Dedifferentiated amniotic fluid mesenchymal stem cell (primary cell): Measurements from ENCODE around the gene MORN5.

ENCODE experiments used
- DNase-seq: peaks from one replicate; pipeline ENCODE4 v3.0.0-alpha.2; 2016; ENCODE audit errors: extremely low spot score

MORN5 gene

DNA sequence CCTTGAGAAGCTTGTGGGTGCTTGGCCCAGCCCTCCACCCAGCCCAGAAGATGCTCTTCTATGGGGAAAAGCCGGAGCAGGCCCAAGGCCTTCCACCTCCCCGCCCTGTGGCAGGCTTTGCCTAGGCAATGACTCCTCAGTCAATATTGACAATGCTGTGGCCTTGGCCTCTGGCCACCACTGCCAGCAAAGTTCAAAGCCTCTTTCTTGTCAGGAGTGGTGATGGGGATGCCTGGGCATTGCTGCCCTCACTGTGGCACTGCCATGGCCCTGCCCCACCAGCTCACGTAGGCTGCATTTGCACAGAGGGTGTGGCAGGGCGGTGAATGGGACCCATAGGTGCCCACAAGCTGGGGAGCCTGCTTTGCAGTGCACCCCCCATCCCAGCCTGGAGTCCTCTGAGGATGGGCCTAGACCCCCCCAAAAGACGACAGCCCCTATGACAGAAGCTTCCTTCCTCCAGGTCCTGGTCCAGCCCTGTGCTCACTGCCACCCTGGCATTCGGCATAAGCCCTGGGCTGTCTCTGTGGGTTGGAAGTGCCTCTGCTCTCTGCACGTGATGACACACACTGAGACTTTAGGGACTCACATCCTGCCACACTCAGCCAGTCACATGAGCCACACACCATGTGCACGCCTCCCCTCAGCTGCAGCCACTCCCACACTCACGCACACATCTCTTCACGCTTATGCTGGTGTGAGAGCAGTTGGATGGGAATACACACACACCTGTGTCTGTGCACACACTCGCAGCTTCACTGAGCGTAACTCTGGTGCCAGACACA is 31.1 kb downstream of the MORN5 start:
- DNase-seq, result no peak

DNA sequence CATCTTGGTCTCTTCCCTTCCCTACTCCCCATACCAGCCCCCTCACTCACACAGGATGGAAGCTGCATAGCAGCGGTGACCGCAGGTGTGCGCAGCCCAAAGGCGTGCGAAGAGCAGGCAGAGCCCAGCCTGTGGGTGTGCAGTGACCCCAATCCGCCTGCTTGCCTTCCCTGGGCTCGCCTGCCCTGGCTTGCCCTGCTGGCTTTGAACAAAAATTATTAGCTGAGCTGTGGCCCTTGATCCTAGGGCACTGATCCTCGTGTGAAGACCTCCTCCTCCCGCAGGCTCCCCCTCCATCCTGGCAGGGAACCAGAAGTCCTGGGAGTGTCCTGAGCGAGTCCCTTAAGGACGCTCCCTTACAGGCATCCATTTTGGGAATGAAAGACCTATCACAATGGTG is 31.9 kb downstream of the MORN5 start:
- DNase-seq, result no peak

DNA sequence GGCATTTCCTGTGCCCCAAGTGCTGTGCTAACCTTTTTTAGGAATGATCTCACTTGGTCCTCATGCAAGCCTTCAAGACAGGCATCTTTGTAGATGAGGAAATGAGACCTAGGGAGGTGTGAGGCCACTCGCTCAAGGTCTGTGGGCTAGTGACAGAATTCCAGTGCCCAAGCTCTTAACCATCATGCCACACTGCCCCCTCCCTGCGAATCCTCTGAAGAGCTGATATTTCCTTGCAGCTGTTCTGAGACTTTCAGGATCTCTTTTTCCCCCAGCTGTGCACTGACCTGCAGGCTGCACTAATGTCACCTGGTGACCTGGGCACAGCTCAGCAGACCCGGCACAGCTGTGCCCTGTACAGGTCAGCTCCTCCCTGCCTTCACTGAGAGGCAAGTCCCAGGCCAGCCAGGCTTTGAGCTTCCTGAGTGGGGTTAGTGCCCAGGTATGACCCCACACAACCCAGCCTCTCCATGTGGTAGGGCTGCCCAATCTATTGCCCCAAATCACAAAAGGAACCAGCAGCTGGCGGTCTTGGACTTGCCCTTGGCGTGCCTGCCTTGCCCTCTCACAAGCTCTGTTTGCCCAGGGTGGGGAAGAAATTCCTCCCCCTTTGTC is 32.7 kb downstream of the MORN5 start:
- DNase-seq, result no peak

DNA sequence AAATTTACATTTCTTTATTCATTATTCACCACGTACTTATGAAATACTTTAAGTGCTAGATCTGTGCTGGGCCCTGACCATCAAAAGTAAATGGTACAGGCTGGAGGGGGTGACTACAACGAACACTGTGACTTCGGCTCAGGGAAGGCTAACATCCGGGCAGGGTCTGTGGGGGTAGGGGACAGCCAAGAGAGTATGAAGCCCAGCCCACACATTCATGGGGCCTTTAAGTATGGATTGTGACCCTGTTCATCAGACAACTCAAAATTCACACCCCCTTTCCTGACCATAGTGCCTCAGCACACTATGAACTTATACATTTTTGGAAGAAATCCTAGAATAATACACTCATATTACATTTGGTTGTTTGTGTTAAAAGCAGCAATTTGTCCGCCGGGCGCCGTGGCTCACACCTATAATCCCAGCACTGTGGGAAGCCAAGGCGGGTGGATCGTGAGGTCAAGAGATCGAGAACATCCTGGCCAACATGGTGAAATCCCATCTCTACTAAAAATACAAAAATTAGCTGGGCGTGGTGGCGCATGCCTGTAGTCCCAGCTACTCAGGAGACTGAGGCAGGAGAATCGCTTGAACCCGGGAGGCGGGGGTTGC is 33.3 kb downstream of the MORN5 start:
- no peak for DNase-seq

DNA sequence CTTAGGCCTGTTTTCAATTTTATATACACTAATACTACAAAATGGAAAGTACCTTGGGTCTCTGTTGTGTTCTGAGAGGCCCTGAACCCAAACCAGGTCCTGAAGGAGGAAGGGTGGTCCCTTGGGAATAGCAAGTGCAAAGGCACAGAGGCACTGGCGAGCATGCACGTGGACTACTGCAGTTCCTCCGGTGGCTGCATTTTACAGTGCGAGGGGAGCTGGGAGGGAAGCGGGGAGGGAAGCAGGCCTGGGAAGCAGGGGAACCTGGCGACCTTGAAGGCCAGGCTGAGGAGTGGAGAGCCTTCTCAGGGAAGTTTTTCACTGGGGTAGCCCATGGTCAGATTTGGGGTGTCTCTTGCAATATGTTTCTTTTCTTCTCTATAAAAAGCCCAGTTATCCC is 33.9 kb downstream of the MORN5 start:
- DNase-seq, result no peak

DNA sequence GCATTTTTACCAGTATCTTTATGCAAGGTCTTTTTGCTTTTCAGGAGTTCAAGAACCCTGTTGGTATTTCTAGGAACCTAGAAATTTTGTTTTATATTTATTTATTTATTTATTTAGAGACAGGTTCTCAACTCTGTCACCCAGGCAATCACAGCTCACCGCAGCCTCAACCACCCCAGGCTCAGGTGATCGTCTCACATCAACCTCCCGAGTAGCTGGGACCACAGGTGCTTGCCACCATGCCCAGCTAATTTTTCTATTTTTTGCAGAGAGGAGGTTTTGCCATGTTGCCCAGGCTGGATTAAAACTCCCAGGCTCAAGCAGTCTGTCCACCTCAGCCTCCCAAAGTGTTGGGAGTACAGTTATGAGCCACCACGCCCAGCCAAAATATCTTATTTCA is 36.2 kb downstream of the MORN5 start:
- DNase-seq, result no peak

DNA sequence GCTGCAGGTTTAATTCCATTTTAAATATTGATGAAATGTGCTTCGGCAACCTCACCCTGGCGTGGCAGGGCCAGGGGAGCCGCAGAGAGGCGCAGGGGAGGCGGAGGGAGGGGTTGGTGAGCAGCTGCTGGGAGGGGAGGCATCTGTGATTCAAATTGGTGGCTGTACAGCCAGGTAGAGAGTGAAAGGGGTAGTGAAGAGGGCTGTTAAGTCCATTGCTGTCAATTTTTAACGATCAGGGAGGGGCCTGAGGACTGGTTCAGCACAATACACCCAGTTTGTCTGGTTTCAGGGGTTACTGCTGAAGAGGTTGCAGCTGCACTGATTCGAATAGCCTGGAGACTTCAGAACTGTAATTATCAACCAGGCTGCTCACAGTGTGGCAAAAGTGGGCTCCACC is 37.7 kb downstream of the MORN5 start:
- DNase-seq, result no peak

DNA sequence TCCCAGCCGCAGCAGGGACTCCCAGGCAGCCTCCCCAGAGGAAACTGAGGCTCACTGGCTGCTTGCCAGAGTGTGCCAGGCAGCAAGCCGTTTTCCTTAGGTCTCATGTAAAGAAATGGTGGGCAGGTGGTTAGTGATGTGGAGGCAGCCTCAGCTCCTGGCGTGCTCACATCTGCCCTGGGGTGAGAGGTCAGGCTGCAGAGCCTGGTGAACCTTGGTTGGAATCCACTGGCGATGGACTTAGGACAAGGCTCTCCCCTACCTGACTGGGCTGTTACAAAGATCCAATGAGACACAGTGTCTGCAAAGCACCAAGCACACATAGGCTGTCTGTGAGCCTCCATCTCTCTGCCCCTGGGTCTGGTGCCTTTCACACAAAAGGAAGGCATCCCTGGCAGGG is 38.2 kb downstream of the MORN5 start:
- no peak for DNase-seq

DNA sequence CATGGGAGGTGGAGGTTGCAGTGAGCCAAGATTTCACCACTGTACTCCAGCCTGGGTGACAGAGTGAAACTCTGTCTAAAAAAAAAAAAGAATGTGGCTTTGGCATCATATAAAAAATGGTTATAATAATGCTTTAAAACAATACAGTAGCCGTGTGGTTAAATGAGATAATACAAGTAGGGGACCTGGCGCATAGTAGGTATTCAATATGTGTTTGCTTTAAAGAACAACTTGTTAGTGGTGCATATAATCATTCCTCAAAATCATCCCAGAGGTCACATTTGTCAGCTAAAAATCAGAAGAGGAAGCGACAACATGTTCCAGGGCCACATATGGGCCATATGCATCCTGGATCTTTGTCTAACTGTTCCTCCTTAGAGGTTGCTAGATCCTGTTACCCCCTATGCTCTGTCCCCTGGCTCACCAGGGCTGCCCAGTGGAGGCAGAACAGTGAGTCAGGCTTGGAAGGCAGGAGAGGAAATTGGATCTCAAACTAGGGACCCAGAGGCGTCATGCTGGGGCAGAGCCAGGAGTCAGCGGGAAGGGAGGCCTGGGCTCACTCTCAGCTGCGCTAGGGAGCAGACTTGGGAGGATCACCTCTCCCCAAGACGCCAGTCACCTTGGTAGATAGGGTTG is 41.4 kb downstream of the MORN5 start:
- peak; percentile 19 for DNase-seq

DNA sequence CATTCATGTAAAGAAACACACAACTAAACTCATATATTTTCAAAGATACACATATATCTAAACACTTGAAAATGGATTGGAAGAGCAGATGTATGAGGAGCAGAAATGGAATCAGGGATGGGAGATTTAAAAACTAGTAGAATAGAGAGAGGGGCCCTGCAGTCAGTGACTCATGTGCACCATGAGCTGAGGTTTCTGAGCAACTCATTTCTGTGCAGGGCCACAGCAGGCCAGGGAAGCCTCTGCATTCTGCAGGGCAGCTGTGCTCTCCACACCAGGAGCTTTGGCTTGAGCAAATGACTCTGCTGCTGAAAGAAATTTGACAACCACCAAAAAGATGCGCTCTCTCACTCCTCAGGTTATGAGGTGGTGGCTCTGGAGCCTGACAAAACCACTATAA is 41.9 kb downstream of the MORN5 start:
- no peak for DNase-seq

DNA sequence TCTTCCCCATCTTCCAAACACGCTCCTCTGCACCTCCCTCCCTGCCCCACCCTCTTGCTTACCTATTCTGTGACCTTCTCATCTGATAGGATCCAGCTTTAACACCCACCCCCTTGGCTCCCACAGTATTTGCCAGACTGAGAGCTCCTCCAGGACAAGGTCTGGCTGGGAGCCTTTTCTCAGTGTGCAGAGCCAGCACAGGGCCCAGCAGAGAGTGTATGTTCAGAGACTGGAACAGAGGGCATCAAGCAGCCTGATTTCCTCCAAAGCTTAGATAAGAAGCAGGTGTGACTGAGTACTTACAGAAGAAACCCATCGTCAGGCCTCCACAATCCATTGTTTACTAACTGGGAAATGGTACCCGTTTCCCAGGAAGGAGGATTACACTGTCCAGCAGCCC is 42.4 kb downstream of the MORN5 start:
- DNase-seq, result no peak

DNA sequence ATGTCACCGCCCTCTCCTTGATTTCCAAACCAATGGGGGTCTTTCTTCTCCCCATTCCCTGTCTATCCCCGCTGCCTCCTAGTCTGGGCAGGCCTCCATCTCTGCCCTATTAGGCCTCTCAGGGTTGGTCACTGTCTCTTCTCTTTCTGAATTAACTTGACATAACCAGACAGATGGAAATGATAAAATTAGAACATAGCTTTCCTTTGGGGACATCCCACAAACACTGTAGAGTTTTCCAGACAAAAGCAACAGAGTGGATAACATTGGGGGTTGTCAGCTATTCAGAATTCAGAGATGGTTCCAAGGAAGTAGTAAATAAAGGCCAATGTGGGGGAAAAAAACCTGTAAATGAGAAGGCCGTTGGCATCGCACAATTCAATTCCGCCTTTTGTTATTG is 44.3 kb downstream of the MORN5 start:
- DNase-seq, result no peak

DNA sequence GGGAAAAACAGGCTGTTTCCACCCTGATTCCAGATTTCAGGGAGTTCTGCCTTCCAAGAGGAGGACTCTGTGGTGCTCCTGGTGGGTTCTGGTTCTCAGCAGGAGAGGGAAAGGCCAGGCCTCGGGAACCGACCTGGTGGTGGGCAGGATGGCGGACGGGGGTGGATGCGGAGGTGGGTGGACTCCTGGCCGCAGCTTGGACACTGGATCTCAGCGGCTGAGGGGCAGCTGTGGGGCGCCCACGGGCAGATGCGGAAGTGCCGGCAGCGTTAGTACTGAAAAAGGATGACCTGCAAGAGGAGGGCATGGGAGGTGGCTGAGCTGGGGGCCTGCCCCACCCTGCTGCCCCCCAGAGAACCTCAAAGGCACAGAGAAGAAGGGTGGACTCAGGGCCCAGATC is 44.8 kb downstream of the MORN5 start:
- DNase-seq, result no peak

DNA sequence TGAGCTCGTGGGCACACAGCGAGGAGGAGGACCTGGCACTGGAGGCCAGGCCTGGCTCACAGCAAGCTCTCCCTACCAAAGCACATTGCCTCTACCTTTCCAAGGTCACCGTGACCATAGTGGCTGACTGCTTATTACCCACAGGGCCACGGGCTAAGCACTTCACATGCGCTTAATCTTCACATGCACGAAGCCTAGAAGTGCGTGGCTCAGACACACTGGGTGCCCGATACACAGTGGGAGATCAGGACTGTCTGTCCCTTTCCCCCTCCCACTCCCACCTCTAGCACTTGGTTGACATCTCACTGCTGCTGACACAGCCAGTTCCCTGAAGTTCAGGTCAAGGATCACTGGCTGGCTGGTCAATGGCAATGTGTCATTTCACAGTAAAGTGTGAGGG is 45.5 kb downstream of the MORN5 start:
- no peak for DNase-seq

DNA sequence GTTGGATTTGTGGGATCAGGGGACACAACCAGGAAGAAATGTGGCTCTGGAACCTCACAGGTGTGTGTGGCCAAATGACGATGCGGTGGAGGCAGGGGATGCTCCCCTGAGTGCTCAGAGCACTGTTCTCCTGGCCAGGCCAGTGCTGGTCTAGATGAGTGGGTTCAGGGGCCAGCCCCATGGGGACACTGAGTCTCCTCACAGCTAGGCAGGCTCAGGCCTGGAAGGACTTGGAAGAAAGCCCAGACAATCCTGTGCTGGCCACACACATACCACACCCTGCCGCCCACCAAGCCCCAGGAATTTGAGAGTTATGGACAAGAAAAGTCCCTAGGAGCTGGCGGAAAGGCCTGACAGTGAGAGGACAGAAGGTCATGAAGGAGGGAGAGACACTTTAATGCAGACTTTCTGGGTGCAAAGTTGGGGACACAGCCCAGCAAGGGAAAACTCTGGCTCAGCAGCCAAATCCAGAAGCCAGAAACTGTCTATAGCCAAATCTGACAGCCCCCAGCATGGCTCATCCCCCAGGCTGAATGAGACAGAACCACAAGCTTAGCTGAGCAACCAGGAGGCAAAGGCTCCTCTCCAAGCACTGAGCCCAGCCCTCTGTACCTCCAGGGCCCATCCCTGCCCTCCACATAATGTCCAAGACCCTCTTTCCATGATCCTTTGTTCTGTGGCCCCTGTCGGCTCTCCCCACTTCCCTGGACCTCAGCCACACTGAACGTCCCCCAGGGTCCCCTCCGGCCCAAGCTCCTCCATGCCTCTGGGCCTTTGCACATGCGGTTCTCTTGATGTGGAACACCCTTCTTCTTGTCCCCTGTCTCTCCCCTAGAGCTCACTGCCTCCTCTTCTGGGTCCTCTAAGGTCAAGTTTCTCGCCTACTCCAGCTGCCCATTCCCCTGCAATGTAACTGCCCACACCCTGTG is 46.7 kb downstream of the MORN5 start:
- DNase-seq, result peak; percentile 92

DNA sequence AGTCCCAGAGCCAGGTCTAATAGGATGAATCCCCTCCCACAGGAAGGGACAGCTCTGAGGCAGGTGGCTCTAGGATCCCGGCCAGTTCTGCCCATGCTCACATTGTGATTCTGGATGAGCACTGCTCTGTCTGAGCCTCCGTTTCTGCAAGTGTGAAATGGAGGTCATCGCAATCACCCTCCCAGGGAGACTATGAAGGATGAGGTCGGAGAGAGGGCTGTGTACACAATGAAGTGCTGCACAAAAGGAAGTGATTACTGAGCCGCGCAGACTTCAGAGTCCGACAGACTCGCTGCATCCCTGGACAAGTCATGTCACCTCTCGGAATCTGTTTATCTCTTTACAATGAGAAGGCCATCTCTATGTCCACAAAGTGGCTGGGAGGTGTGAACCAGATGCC is 47.4 kb downstream of the MORN5 start:
- no peak for DNase-seq

DNA sequence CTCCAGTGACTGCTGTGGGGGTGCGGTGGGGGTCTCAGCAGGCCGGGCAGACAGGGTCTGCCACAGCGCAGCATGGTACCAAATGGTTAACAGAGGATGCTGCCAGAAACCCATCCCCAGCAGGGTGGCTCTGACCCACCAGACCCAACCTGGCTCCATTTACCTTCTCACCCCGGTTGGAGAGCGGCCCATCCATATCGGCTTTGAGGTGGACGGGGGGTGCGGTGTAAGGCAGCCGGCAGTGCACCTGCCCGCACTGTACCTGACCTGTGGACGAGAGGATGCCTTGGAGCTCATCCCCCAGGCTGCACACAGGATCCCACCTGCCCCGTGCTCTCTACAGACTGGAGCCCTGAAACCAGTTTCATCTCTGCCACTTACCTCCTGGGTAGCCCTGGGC is 49.7 kb downstream of the MORN5 start:
- no peak for DNase-seq

DNA sequence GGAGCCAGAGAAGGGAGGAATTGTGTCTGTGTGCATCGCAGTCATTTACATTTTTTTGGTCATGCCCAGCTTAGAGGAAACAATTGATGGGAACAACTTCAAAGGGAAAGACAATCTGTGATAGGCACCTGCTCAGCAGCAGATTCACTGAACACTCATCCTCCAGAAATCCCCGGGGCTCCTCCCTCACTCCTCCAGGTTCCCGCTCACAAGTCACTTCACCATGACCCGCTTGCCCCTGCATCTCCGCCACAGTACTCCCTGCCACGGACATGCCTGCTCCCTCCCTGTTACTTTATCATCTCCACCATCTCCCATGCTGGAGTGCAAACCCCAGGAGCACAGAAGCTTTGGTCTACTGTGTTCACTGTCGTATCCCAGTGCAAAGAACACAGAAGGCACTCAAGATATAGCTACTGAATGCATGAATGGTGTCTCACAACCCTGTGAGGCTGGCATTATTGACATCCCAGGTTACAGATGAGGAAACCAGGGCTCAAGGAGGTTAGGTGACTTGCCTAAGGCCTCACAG is 52.8 kb downstream of the MORN5 start:
- no peak for DNase-seq

DNA sequence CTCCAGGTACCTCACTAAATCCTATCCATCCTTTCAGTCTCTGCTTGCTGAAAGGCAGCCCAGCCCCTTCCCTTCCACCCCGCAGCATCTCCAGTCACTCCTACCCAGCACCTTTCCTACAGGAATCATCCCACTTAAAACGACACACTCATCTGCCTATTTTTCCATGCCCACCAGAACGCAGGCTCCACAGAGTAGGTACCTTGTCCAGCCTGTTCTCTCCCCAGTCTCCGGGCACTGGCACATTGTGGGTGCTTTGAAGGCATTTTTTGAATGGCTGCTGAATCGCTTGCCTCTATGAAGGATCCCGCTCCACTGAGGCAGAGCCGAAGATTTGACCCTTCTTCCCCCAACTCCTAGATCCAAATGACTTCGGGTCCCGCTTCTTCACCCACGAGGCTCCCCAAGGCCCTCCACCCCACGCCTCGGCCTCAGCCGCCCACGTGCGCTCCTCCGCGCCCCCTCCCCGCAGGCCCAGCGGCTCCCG is 53.4 kb downstream of the MORN5 start:
- DNase-seq, result no peak

DNA sequence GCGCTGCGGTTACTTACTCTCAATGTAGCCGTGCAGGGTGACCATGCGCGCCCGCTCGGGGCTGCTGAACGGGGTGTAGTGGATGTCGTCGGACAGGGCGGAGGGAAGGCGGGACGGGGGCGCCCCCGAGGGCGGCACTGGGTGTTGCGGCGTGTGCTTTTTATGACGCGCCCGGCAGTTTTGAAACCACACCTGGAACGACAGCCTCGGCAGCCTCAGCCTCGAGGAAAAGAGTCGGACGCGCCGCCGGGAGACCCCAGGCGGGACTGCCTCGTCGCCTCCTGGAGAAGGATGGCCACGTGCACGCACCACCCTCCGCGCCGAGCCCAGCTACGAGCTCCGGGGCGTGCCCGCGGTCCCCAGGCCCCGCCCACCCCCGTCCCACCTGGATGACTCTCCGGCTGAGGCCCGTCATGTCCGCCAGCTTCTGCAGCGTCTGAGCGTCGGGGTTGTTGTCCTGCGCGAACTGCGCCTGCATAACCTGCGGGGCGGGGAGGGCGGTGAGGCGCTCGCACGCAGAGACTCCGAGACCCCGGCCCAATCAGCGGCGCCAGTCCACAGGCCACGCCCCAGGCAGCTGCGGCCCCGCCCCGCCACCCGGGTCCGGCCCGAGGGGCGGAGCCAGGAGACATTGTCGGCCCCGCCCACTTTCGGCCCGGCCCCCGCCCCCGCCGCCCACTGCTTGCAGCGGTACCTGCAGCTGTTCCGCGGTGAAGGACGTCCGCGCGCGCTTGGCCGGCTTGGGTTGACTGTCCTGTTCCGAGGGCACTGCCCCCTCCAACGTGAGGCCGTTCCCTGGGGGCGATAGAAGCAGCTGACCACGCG is 54.1 kb downstream of the MORN5 start:
- DNase-seq, result no peak
